Left ventricle myocardium inferior (tissue), 1 donor: ENCODE data around the gene MFAP4. TPM values are rescaled to one million over a fixed set of nuclear protein-coding genes. Genes with fewer than 3 reads are reported as not detected.

Experiments used
- DNase-seq: peaks from one replicate; pipeline ENCODE4 v3.0.0-alpha.2; 2020
- H3K27ac ChIP-seq: fragments of 200-600 bp; replicated peaks from 2 replicates; pipeline ENCODE4 v1.8.0; 2021
- H3K27me3 ChIP-seq: fragments of 200-600 bp; 2 replicates; pipeline ENCODE4 v1.8.0; 2021; ENCODE audit warnings: low read depth
- H3K36me3 ChIP-seq: fragments of 200-600 bp; 2 replicates; pipeline ENCODE4 v1.8.0; 2021
- H3K4me1 ChIP-seq: fragments of 200-600 bp; 2 replicates; pipeline ENCODE4 v1.8.0; 2021
- H3K4me3 ChIP-seq: fragments of 200-600 bp; 2 replicates; pipeline ENCODE4 v1.8.0; 2021; ENCODE audit warnings: mild to moderate bottlenecking, moderate library complexity
- H3K9me3 ChIP-seq: fragments of 200-600 bp; replicated peaks from 2 replicates; pipeline ENCODE4 v1.8.0; 2021
- CTCF ChIP-seq: fragments of 200-600 bp; IDR thresholded peaks from 2 replicates; pipeline ENCODE4 v1.8.0; 2021; ENCODE audit warnings: antibody characterized with exemption, mild to moderate bottlenecking, borderline replicate concordance
- intact Hi-C: fragments of 100-400 bp; cut with micrococcal nuclease; formaldehyde crosslinking; loops from one replicate; pipeline ENCODE4 v1.11.0; 2022
- total RNA-seq: library from RNA; stranded (reverse); fragmentation: NEBNext Ultra II Directional; extraction: Animal tissue kit (Norgen Biotek cat#: 25700); gene quantifications from one replicate; pipeline ENCODE4 v1.2.1, GENCODE V29; 2021
- donor health status: DM: no; HTN: yes; CAD: no; lungs with severe emphysema.

MFAP4 gene
- total RNA-seq, 1 donor from 2014 or later = 65.6 TPM

- Histone ChIP-seq H3K27ac (no peak overlapping the region), H3K36me3 (no peaks in the 10 kb centered on the region), H3K27me3 (no peaks in the 10 kb centered on the region), H3K4me3 (no peak overlapping the region), H3K9me3 (no peaks in the 10 kb centered on the region), H3K4me1 (peaks cover 72% of the 10 kb centered on the region)
- TF ChIP-seq CTCF = no peak
- intact Hi-C loops = no loop called here
- DNase-seq = no peak
Measured at GRCh38 chr17:19341641-19342610, 45.1 kb downstream of the MFAP4 start.

GRCh38 chr17:19341211-19341631, 45.8 kb downstream of the MFAP4 start:
- no peaks in the 10 kb centered on the region for H3K27me3 ChIP-seq
- H3K4me1 ChIP-seq = peaks cover 70% of the 10 kb centered on the region
- intact Hi-C loops = no loop called here
- H3K27ac ChIP-seq = no peak overlapping the region
- no peak for TF ChIP-seq CTCF
- H3K4me3 ChIP-seq = no peak overlapping the region
- no peaks in the 10 kb centered on the region for H3K9me3 ChIP-seq
- DNase-seq = no peak
- no peaks in the 10 kb centered on the region for H3K36me3 ChIP-seq

- Histone ChIP-seq H3K36me3 (peaks cover 7% of the 10 kb centered on the region), H3K9me3 (no peaks in the 10 kb centered on the region), H3K27ac (no peak overlapping the region), H3K27me3 (no peaks in the 10 kb centered on the region), H3K4me3 (no peak overlapping the region), H3K4me1 (peaks cover 52% of the 10 kb centered on the region)
- intact Hi-C loops = no loop called here
- no peak for DNase-seq
- TF ChIP-seq CTCF = no peak
Measured at GRCh38 chr17:19339341-19339815, 47.6 kb downstream of the MFAP4 start.

- Histone ChIP-seq H3K4me1 (peaks cover 44% of the 10 kb centered on the region), H3K4me3 (no peak overlapping the region), H3K9me3 (no peaks in the 10 kb centered on the region), H3K36me3 (peaks cover 17% of the 10 kb centered on the region), H3K27ac (peak overlapping the region; percentile 58), H3K27me3 (no peaks in the 10 kb centered on the region)
- intact Hi-C loops = no loop called here
- TF ChIP-seq CTCF = peak; percentile 78
- peak; percentile 63 for DNase-seq
Measured at GRCh38 chr17:19338031-19338990, 48.7 kb downstream of the MFAP4 start.

GRCh38 chr17:19337712-19338023, 49.3 kb downstream of the MFAP4 start:
- H3K9me3 ChIP-seq = no peaks in the 10 kb centered on the region
- peak overlapping the region; percentile 58 for H3K27ac ChIP-seq
- no peaks in the 10 kb centered on the region for H3K27me3 ChIP-seq
- no peak overlapping the region for H3K4me3 ChIP-seq
- intact Hi-C loops = no loop called here
- peaks cover 38% of the 10 kb centered on the region for H3K4me1 ChIP-seq
- peaks cover 24% of the 10 kb centered on the region for H3K36me3 ChIP-seq
- no peak for TF ChIP-seq CTCF
- no peak for DNase-seq
